HepG2 (cell line): ENCODE measurements around the gene KDM2B. TPM values are rescaled to one million over a fixed set of nuclear protein-coding genes. Genes with fewer than 3 reads are reported as not detected.

Experiments used
- ARNTL ChIP-seq: sonication (generic); formaldehyde crosslinking; IDR thresholded peaks from 2 replicates; pipeline ENCODE4 v1.4.0; 2020; ENCODE audit warnings: mild to moderate bottlenecking, missing genetic modification reagents
- CHD2 ChIP-seq: IDR thresholded peaks from 2 replicates; pipeline ENCODE4 v1.6.1; 2011; ENCODE audit warnings: low read depth, low read length, improper control_type of control experiment
- KIAA2018 ChIP-seq: sonication (generic); formaldehyde crosslinking; IDR thresholded peaks from 2 replicates; pipeline ENCODE4 v1.5.0; 2020; ENCODE audit warnings: mild to moderate bottlenecking, missing genetic modification reagents, borderline replicate concordance
- MAF1 ChIP-seq: sonication (generic); formaldehyde crosslinking; IDR thresholded peaks from 2 replicates; pipeline ENCODE4 v1.5.0; 2020; ENCODE audit warnings: missing genetic modification reagents, borderline replicate concordance
- MAX ChIP-seq: IDR thresholded peaks from 2 replicates; pipeline ENCODE4 v1.6.1; 2012; ENCODE audit warnings: inconsistent platforms
- MBD4 ChIP-seq: IDR thresholded peaks from 2 replicates; pipeline ENCODE4 v1.6.1; 2012; ENCODE audit warnings: low read length, inconsistent platforms, borderline replicate concordance
- MLX ChIP-seq: IDR thresholded peaks from 2 replicates; pipeline ENCODE4 v1.6.1; 2016
- RARG ChIP-seq: sonication (generic); formaldehyde crosslinking; IDR thresholded peaks from 2 replicates; pipeline ENCODE4 v1.4.0; 2020; ENCODE audit warnings: low read depth, mild to moderate bottlenecking, missing genetic modification reagents
- STAG1 ChIP-seq: sonication (generic); formaldehyde crosslinking; IDR thresholded peaks from 2 replicates; pipeline ENCODE4 v1.4.0; 2020; ENCODE audit warnings: missing genetic modification reagents
- TBL1XR1 ChIP-seq: fragments of 150-350 bp; IDR thresholded peaks from 2 replicates; pipeline ENCODE4 v1.6.1; 2014; ENCODE audit warnings: borderline replicate concordance, low read length; ENCODE audit not compliant: partially characterized antibody
- TSC22D2 ChIP-seq: sonication (generic); formaldehyde crosslinking; IDR thresholded peaks from 2 replicates; pipeline ENCODE4 v1.5.1; 2020; ENCODE audit warnings: missing genetic modification reagents, mild to moderate bottlenecking, borderline replicate concordance
- ZBTB37 ChIP-seq: sonication (generic); formaldehyde crosslinking; IDR thresholded peaks from 2 replicates; pipeline ENCODE4 v1.4.0; 2020; ENCODE audit warnings: mild to moderate bottlenecking, missing genetic modification reagents
- ZFX ChIP-seq: sonication (generic); formaldehyde crosslinking; IDR thresholded peaks from 2 replicates; pipeline ENCODE4 v1.4.0; 2020; ENCODE audit warnings: mild to moderate bottlenecking, low read depth, missing genetic modification reagents, moderate library complexity
- ZIK1 ChIP-seq: sonication (generic); formaldehyde crosslinking; IDR thresholded peaks from 2 replicates; pipeline ENCODE4 v1.5.0; 2020; ENCODE audit warnings: mild to moderate bottlenecking, low read depth, missing genetic modification reagents, borderline replicate concordance
- ZMAT5 ChIP-seq: sonication (generic); formaldehyde crosslinking; IDR thresholded peaks from 2 replicates; pipeline ENCODE4 v1.5.0; 2020; ENCODE audit warnings: mild to moderate bottlenecking, low read depth, missing genetic modification reagents, borderline replicate concordance
- ZMYM4 ChIP-seq: sonication (generic); formaldehyde crosslinking; IDR thresholded peaks from 2 replicates; pipeline ENCODE4 v1.8.1; 2023; ENCODE audit warnings: mild to moderate bottlenecking, missing genetic modification reagents
- ZSCAN31 ChIP-seq: sonication (generic); formaldehyde crosslinking; IDR thresholded peaks from 2 replicates; pipeline ENCODE4 v1.5.0; 2020; ENCODE audit warnings: low read depth, mild to moderate bottlenecking, missing genetic modification reagents
- ZZZ3 ChIP-seq: sonication (generic); formaldehyde crosslinking; IDR thresholded peaks from 2 replicates; pipeline ENCODE4 v1.4.0; 2020; ENCODE audit warnings: missing genetic modification reagents, mild to moderate bottlenecking, borderline replicate concordance
- polyA plus RNA-seq, 8 experiments: library from polyadenylated mRNA; depleted of rRNA in 3 of 8; stranded (reverse) in 7 of 8; unstranded in 1 of 8; fragments of >200 nt; fragmentation: Illumina TruSeq in 4 of 8; extraction: Trizol in 4 of 8; gene quantifications; 2 replicates each; pipeline versions ENCODE4 v1.2.1 to v1.2.3, GENCODE V29; 2011 to 2016; ENCODE audit warnings: low read depth in 4 of 8, missing spikeins in 1 of 8, mixed read lengths in 1 of 8; ENCODE audit not compliant: insufficient read depth in 1 of 8
- total RNA-seq, 5 experiments: library from RNA; depleted of rRNA; stranded (reverse); fragments of >200 nt; fragmentation: Illumina TruSeq; extraction: Trizol; gene quantifications; 2 replicates each; pipeline ENCODE4 v1.2.3, GENCODE V29; 2016; ENCODE audit warnings: low read depth in 1 of 5

The KDM2B gene
- total and polyA plus RNA-seq, 2 of the 13 experiments (the other 11 are each of a cell fraction or from before 2014, with no cell fraction given): 17.5 to 26.1 TPM

GRCh38 chr12:121626087-121626852 is 45.4 kb upstream of the KDM2B start, which contains the start of gene ORAI1 (continued):
- no peak for TF ChIP-seq KIAA2018 (CRISPR knock-in tag)
- no peak for TF ChIP-seq TBL1XR1
- TF ChIP-seq MAF1: 0 out of 2 replicates have a peak, but pooled peaks have one; percentile 40
- no peak for TF ChIP-seq ZBTB37 (CRISPR knock-in tag)
- peak; percentile 40; the same call in 1 of the 2 replicates for TF ChIP-seq ZSCAN31 (CRISPR knock-in tag)
- no peak for TF ChIP-seq MBD4
- TF ChIP-seq ZMAT5: no peak
- no peak; the same call in 1 of the 2 replicates for TF ChIP-seq MLX (CRISPR knock-in tag)
- TF ChIP-seq STAG1 (CRISPR knock-in tag): no peak
- no peak for TF ChIP-seq ZZZ3 (CRISPR knock-in tag)
- TF ChIP-seq CHD2: no peak
- TF ChIP-seq ZMYM4 (CRISPR knock-in tag): peak; percentile 15; the same call in 1 of the 2 replicates
- no peak for TF ChIP-seq TSC22D2 (CRISPR knock-in tag)
- TF ChIP-seq ZIK1: no peak
- peak; percentile 54; the same call in 1 of the 2 replicates for TF ChIP-seq ARNTL (CRISPR knock-in tag)
- peak; percentile 73 for TF ChIP-seq ZFX (CRISPR knock-in tag)
- no peak for TF ChIP-seq RARG (CRISPR knock-in tag)
- peak; percentile 54; the same call in 1 of the 2 replicates for TF ChIP-seq MAX
